HL-60/S4 treated with retinoic acid at 250 ng/mL for 4 days and 3 days (cell line): ENCODE data around the gene MTRF1L.

Source experiments
- in situ Hi-C: fragments of 300-500 bp; cut with MboI; formaldehyde crosslinking; loops from 2 replicates; pipeline ENCODE4 v1.7.0; 2022; ENCODE audit warnings: low sequenced_read_pairs

The MTRF1L gene, protein sequence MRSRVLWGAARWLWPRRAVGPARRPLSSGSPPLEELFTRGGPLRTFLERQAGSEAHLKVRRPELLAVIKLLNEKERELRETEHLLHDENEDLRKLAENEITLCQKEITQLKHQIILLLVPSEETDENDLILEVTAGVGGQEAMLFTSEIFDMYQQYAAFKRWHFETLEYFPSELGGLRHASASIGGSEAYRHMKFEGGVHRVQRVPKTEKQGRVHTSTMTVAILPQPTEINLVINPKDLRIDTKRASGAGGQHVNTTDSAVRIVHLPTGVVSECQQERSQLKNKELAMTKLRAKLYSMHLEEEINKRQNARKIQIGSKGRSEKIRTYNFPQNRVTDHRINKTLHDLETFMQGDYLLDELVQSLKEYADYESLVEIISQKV

DNA sequence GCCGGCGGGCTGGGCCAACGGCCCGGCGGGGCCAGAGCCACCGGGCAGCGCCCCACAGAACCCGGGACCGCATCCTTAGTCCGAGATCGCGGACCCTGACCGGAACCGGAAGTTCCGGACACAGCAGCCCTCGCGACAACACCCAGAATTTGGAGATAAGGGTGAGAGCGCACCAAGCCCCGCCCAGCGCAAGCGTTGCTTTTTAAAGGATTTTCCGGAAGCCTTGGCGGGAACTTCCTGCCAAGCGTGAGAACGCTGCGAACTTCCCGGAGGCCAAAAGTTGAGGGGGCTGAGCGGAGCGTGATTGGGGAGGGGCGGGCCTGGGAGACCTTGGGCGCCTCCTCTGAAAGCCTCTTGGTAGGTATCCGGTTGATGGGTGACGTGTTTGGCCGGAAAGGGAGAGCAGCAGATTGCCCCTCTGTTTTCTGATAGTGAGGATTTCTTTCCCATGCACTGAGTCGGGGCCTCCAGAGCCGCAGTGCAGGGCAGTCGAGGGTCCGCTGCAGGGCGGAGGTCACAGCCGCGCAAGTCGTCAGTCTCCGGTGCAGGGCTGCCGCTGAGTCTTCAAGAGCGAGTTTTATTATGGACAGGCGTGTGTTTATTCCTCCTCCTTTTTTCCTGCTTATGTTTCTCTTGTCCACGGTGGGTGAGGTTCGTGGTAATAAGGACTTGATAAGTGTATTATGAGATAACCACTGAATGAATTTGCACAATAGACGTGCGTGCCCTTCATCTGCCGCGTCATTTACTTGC lies at the start of gene MTRF1L:
MTRF1L (minus strand) TSS at position 97 of the 753 bp plus-strand sequence; CDS start at position 73, 24 bp downstream.
- in situ Hi-C loops, result no loop called here

DNA sequence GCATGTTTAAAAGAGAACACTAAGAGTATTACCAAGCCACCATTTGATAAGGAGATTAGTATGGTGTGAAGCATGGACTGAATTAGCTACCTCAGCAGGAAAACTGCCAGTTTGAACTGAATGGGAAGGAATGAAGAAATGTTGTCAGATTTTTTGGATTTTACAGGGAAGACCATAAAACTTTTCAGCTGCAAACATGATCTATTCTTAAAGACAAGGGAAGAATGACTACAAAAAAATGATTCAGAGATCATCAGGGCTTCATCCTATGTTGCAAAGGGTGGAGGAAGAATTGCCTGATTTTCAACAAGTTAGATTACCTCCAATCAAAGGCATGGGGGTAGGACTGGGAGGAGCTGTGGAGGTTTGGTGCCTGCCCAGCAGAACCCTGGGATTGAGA lies 49.3 kb upstream of the MTRF1L start:
- in situ Hi-C loops, result no loop called here

DNA sequence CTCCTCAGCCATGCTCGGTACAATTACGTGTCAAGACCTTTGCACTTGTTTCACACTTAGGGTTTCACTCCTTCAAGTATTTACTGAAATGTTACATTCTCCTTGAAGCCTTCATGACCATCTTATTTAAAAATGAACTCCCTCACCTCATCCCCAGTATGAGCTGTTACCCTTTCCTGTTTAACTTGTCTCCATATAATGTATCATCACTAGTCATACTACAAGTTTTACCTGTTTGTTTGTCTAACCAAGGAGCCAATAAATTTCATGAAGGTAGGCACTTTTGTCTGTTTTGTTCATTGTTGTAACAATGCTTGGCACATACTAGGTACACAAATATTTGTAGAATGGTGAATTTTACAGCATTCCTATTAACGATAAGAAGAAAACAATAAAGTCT lies 46.1 kb upstream of the MTRF1L start:
- in situ Hi-C loops, result no loop called here

DNA sequence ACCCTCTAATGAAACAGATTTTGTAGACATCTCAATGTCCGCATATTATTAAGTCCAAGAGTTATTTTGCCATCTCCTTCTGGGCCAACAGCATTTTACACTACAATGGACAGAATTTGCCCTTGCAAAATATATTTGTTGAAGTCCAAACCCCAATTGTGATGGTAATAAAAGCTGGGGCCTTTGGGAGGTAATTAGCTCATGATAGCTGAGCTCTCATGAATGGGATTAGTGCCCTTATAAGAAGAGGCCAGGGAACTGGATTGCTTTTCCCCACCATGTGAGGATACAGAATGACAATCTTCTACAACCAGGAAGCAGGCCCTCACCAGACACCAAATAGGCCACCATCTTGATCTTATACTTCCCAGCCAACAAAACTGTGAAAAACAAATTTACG lies 44.9 kb upstream of the MTRF1L start:
- in situ Hi-C loops, result no loop called here

DNA sequence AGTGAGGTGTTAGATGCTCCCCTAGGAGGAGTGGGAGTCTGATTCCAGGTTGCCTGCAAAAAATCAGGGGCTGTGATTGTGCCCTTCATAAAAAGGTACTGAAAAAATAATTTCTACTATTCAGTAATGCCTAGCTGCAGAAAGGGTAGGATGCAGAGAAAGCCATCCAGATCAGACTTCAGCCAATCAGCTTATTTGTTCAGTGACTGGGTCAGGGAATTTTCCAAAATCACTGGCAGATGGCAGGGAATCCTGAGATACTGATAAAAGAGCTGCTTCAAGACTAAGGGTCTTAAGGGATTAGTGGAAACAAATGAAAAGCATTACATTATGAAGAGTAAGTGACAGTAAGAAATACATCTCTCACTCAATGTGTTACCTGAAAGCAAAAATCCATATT lies 42.8 kb upstream of the MTRF1L start:
- in situ Hi-C loops, result no loop called here

DNA sequence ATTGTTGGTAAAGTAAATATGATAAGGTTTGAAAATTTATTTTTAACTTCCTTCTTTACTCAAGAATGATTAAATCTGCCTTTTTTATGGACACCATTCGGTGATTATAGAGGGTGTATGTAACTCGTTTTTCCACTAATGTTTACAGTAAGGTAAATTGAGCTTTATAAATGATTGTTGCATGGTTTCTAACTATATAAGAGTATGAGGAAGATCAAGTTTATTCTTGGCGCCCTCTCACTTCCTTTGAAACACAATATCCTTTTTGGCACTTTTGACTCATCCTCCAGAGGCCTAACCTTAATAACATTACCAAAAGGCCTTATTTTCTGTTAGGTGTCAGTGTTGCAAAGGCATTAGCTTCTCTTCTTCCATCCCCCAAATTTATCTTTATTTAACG lies 41.8 kb upstream of the MTRF1L start:
- in situ Hi-C loops, result no loop called here

DNA sequence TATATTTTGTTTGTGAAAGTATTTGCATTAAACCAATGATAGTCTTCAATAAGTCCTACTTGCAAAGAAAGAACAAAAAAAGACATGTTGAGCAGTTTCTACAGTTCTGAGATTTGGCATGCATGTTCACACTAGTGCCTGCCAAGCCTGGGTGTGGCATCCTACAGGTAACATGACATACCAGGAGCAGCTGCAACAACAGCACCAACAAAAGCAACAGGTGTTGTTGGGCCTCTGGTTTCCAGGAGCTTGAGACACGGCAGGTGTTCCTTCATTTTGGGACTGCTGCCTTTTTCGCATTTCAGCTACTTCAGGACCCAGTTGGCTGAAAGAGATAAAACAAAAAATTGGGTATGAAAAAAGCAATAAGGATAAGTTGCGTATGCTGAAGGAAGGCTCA lies 41.2 kb upstream of the MTRF1L start:
- in situ Hi-C loops, result no loop called here

DNA sequence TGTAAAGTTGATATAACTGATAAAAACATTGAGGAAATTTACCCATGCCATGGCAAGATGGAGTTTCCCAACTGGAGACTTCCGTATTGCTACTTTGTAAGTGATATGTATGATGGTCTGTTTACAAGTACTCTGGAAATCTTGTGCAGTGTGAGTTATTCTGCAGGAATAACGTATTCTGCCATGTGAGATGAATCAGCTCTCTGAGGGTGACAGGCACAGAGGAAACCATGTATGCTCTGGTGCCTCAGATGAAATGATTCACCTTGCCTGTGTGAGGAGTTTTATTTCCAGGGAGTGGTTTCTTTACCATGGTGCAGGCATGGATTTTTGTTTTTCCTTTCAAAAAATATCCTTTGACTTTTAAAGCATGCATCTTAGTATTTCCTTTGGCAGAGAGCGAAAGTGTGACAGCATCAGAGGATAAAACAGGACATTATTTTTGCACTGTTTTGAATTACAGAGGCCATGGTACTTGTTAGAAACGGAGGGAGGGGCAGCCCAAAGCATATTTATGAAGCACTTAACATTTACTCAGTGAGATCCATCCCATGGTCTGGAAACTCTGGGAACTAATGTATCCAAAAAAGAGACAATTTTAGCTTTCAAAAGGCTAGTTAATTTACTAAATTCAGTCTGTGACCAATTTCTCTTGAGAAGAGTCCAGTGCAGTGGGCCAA lies 36.0 kb upstream of the MTRF1L start:
- in situ Hi-C loops, result no loop called here

DNA sequence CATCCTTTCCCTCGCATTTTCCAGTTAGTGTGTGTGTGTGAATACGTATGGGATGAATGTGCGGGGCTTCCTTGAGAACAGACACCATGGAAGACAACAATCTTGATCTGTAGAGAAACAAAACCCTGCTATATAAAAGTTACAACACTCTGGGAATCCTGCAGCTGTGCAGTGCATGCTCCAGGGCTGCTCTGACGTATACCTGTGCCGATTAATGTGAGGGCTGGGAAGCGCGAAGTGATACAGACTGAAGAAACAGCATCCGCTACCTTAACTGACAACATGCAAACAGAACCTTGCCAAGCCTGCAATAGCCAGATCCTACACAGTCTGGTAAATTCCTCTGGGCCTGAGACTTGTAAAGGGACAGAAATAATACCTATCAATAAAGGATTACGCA lies 31.6 kb upstream of the MTRF1L start:
- in situ Hi-C loops, result no loop called here

DNA sequence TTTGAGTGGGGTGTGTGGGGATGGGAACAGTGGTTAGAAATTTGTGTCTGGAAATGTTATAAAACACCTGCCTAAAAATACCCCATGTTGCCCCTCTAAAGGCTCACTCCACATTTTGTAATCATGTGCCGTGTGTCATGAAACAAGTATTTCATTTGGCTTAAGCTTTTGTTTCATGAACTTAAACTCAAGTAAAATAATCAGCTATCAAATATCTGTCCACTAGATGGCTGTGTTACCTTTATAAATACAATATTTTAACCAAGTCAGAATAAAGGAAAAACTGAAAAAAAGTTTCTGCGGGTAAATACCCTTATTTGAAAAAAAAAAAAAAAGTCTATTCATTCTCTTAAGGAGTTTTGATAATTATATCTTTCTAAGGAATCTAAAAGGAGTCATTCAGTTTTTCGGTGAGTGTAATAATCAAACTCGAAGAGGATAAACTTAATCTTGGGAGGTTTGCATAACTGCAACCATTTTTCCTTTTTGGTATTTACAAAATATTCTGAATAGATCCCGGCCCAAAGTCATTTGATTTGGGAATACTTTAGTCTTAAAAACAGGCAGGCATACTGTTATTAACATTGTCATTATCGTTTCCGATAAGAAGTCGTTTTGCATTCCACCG lies 29.9 kb upstream of the MTRF1L start:
- in situ Hi-C loops, result no loop called here

DNA sequence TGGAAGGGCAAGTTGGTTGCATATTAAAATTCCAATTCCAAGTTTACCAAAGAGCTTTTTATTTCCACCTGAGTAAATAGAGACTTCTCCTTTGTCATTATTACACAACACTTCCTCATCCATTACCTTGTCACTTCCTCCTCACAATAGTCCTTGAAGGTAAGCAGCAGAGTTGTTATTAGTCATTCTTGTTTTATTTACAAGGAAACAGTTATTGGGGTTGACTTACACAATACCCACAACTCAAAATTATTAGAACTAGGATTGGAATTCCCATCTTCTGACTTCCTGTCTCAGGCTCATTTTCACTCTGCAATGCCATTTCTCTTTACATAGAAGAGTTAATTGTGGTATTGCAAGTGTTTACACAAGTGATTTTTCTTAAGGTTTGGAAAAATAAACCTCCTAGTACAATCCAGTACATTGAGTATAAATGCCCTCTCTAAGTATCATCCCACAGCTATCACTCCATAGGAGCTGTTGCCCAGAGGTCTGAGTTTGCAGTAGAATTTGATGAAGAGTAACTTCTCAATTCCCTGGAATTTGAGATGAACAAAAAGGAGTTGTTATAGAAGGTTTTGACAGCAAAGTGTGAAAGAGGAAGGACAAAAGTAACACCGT lies 28.9 kb upstream of the MTRF1L start:
- in situ Hi-C loops, result no loop called here

DNA sequence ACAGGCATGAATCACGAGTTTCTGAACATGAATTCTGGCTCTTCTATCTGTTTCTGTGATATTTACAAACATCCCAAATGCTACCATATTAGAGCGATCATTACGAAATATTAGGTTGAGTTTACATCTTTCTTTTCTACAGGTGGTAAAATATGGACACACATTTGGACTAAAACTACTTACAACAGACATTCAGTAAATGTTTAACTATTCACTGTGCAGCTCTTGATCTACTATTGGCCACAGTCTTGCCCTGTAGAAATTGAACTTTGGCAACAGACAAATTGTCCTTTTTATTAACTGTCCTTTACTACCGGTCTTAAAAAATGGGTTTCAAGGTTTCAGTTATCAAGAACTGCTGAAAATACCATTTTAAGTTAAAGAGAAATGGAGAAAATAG lies 26.5 kb upstream of the MTRF1L start:
- in situ Hi-C loops, result no loop called here

DNA sequence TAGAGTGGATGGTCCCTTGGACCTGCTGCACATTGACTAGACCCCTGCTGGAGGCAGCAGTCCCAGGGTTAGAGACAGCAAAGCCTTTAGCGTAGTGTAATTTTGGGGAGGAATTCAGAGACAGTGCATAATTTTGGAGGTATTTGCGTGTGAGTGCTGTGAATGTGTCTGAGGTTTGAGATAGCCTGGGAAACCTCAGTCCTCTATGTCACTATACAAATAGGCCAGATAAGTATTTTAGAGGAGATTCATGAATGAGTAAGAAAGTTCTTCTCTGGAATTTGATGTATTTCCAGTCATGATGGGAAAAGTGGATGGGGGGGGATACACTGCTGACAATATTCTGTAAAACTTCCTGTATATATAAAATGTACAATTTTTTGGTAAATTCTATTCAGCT lies 25.8 kb upstream of the MTRF1L start:
- in situ Hi-C loops, result no loop called here

DNA sequence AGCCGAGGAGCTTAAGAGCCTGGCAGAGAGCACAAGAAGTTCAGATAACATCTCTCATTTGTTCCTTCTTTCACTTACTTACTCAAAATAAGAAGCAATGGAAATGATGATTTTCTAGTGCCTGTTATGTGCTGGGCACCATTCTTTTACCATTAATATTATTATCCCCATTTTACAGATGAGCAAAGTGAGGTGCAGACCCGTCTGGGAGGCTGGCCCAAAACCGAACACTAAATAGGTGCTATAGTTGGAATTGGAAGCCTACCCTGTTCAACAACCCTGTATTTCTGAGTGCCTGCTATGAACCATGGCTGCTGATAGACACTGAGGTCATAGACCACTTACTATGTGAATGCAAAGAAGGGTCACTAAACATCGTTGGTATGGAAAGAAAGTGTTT lies 25.0 kb upstream of the MTRF1L start:
- in situ Hi-C loops, result no loop called here

DNA sequence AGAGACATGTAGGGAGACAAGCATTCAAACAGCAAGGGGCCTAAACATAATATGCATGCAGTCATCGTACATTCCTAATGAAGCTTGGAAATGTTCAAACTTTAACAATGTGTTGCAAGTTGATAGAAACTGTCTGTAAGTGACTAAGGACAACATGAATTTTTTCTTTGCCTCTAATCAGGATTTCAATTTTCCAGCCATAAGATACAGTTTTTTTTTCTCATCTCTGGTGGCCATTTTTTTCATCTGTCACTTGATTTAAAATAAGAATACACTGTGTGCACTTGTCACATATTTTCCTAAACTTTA lies 22.2 kb upstream of the MTRF1L start:
- in situ Hi-C loops, result no loop called here

DNA sequence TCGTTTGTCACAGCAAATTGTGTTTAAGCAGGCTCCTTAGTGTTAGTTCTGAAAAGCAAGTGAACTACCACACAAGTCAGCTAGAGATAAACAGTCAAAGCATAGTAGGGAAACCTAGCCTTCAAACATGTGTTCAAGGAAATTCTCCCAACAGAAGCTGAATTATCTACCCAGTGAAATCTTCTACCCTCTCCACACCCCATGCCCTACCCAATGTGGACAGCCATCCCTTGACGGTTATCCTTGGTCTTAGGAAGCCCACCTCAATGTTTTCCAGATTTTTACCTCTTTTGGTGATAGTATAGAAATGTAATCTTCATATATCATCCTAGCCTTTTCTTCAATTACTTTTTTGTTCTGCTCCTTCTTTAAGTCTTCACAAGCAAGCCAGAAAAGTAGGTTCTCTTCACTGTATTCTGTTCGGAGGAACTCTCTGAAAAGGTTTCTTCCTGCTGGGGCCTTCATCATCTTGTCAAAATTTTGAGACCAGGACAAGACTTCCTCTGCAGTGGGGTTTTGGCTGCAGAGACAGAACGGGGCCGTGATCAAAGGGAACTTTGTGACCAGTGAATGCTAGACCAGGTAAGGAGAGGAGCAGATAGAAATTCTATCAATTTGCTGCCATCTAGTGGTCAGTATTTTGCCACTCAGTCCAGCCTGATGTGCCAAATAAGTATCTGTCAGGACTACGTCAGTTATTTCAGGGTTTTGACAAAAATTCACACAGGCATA lies 21.6 kb upstream of the MTRF1L start:
- in situ Hi-C loops, result no loop called here

DNA sequence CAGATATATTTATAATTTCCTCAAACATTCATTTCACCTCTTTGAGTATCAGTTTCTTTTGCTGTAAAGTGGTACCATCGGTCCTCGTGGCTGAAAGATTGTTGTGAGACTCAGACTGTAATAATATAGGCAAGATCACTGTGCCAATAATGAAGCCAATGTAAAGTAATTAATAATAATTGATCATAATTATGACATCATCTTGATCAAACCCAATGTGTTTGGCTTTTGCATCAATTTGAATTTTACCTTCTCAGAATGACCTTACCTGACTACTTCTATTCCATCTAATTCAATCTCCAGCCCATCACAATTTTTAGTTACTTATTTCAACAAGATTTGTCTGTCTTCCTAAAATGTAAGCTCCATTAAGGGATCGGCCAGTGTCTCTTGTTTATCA lies 15.8 kb upstream of the MTRF1L start:
- in situ Hi-C loops, result no loop called here

DNA sequence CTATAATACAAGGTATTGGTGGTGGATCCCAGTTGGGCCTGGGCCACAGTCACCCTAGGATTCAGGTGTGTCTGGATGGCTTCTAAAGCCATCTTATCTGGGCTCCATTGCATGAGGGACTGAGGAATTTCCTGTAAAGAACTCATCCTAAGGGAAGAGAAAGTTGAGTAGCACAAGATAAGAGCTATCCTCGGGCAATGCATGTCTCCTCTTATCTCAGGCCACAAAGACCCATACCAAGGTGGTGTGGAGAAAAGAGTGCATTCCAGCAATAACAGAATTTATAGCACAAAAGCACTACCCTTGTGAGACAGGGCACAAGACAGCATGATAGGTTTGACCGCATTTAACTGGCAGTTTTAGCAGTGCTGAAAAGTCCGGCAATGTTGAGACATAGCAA lies 14.3 kb upstream of the MTRF1L start:
- in situ Hi-C loops, result no loop called here

DNA sequence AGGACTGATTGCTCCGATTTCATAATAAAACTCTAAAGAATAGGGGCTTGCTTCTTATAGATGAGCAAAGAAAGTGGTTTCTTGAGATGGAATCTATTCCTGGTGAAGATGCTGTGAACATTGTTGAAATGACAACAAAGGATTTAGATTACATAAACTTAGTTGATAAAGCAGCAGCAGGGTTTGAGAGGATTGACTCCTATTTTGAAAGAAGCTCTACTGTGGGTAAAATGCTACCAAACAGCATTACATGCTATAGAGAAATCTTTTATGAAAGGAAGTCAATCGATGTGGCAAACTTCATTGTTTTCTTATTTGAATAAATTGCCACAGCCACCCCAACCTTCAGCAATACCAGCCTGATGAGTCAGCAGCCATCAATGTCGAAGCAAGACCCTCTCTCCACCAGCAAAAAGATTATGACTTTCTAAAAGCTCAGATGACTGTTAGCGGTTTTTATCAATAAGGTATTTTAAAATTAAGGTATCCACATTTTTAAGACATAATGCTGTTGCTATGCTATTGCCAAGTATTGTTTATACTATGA lies 12.7 kb upstream of the MTRF1L start:
- in situ Hi-C loops, result no loop called here

DNA sequence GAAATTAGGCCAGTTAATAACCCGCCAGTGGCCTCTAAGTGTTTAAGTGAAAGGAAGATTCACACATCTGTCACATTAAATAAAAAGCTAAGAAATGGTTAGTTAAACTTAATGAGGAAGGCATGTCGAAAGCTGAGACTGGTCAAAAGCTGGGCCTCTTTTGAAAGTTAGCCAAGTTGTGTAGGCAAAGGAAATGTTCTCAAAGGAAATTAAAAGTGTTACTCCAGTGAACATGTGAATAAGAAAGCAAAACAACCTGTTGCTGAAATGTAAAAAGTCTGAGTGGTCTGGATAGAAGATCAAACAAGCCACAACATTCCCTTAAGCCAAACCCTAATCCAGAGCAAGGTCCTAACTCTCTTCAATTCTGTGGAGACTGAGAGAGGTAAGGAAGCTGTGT lies 10.9 kb upstream of the MTRF1L start:
- in situ Hi-C loops, result no loop called here
